WTC11 (cell line): Measurements from ENCODE around the gene GAS6. TPM values are rescaled to one million over a fixed set of nuclear protein-coding genes. Genes with fewer than 3 reads are reported as not detected.

Source experiments
- ATAC-seq: fragments of 200-7000 bp; cut with Tn5 transposase; 2 replicates; pipeline ENCODE4 v1.10.0; 2021; ENCODE audit warnings: mild to moderate bottlenecking, moderate library complexity
- CTCF ChIA-PET: fragments of 300-600 bp; sonication (Branson Sonifier 250); formaldehyde crosslinking; loops from one replicate; lab custom pipeline; 2021; ENCODE audit warnings: antibody characterized with exemption; lab: Charles Lee
- POLR2A ChIA-PET: fragments of 350-600 bp; sonication (Branson Sonifier 250); formaldehyde crosslinking; loops from one replicate; lab custom pipeline; 2021; ENCODE audit warnings: antibody characterized with exemption; lab: Charles Lee
- DNase-seq: peaks from one replicate; pipeline ENCODE4 v3.0.0; 2021; ENCODE audit warnings: low spot score
- H3K27ac Mint-ChIP-seq: 2 replicates; pipeline ENCODE4 v1.8.0; 2021; ENCODE audit warnings: mixed read lengths
- H3K27me3 Mint-ChIP-seq: 2 replicates; pipeline ENCODE4 v1.8.0; 2021; ENCODE audit warnings: low read depth, mild to moderate bottlenecking, moderate library complexity, mixed read lengths
- H3K36me3 Mint-ChIP-seq: 2 replicates; pipeline ENCODE4 v1.8.0; 2021; ENCODE audit warnings: mixed read lengths
- H3K4me1 Mint-ChIP-seq: 2 replicates; pipeline ENCODE4 v1.8.0; 2022; ENCODE audit warnings: mixed read lengths
- H3K4me3 Mint-ChIP-seq: 2 replicates; pipeline ENCODE4 v1.8.0; 2021; ENCODE audit warnings: mild to moderate bottlenecking, moderate library complexity, mixed read lengths
- H3K9me3 Mint-ChIP-seq: 2 replicates; pipeline ENCODE4 v1.8.0; 2021; ENCODE audit warnings: mixed read lengths
- ATF2 ChIP-seq: sonication (generic); formaldehyde crosslinking; IDR thresholded peaks from 2 replicates; pipeline ENCODE4 v1.8.1; 2022; ENCODE audit warnings: low read depth, missing genetic modification reagents, borderline replicate concordance
- ATF3 ChIP-seq: sonication (generic); formaldehyde crosslinking; conservative IDR thresholded peaks from 2 replicates; pipeline ENCODE4 v1.8.1; 2022; ENCODE audit warnings: mild to moderate bottlenecking, missing genetic modification reagents
- ETV6 ChIP-seq: sonication (generic); formaldehyde crosslinking; IDR thresholded peaks from 2 replicates; pipeline ENCODE4 v1.8.1; 2022; ENCODE audit warnings: mild to moderate bottlenecking, missing genetic modification reagents
- FOXK1 ChIP-seq: sonication (generic); formaldehyde crosslinking; IDR thresholded peaks from 2 replicates; pipeline ENCODE4 v1.8.0; 2022; ENCODE audit warnings: mild to moderate bottlenecking, moderate library complexity, missing genetic modification reagents
- GABPB1 ChIP-seq: sonication (generic); formaldehyde crosslinking; IDR thresholded peaks from 2 replicates; pipeline ENCODE4 v1.8.1; 2023; ENCODE audit warnings: mild to moderate bottlenecking, missing genetic modification reagents
- GTF2I ChIP-seq: fragments of 250-450 bp; sonication (Bioruptor Pico); conservative IDR thresholded peaks from 2 replicates; pipeline ENCODE4 v1.4.0; 2021; ENCODE audit warnings: mild to moderate bottlenecking
- IRF1 ChIP-seq: sonication (generic); formaldehyde crosslinking; IDR thresholded peaks from 2 replicates; pipeline ENCODE4 v1.8.0; 2023; ENCODE audit warnings: missing genetic modification reagents
- IRF2 ChIP-seq: sonication (generic); formaldehyde crosslinking; IDR thresholded peaks from 2 replicates; pipeline ENCODE4 v1.8.0; 2022; ENCODE audit warnings: low read depth, missing genetic modification reagents, borderline replicate concordance
- JAZF1 ChIP-seq: fragments of 250-450 bp; sonication (Bioruptor Pico); IDR thresholded peaks from 2 replicates; pipeline ENCODE4 v1.9.0; 2021; ENCODE audit warnings: moderate library complexity, mild to moderate bottlenecking, inconsistent platforms
- JUN ChIP-seq: sonication (generic); formaldehyde crosslinking; IDR thresholded peaks from 2 replicates; pipeline ENCODE4 v1.8.0; 2023; ENCODE audit warnings: mild to moderate bottlenecking, missing genetic modification reagents
- MAX ChIP-seq: sonication (generic); formaldehyde crosslinking; IDR thresholded peaks from 2 replicates; pipeline ENCODE4 v1.8.0; 2022; ENCODE audit warnings: mild to moderate bottlenecking, missing genetic modification reagents
- MXD4 ChIP-seq: fragments of 250-450 bp; sonication (Bioruptor Pico); IDR thresholded peaks from 2 replicates; pipeline ENCODE4 v1.8.0; 2021; ENCODE audit warnings: mild to moderate bottlenecking, moderate library complexity, borderline replicate concordance
- NFYB ChIP-seq: sonication (generic); formaldehyde crosslinking; conservative IDR thresholded peaks from 2 replicates; pipeline ENCODE4 v1.8.0; 2022; ENCODE audit warnings: low read depth, missing genetic modification reagents
- NR3C1 ChIP-seq: sonication (generic); formaldehyde crosslinking; conservative IDR thresholded peaks from 2 replicates; pipeline ENCODE4 v1.8.1; 2023; ENCODE audit warnings: low read depth, mild to moderate bottlenecking, missing genetic modification reagents
- OVOL2 ChIP-seq: fragments of 250-450 bp; sonication (Bioruptor Pico); IDR thresholded peaks from 2 replicates; pipeline ENCODE4 v1.9.0; 2021; ENCODE audit warnings: mild to moderate bottlenecking, borderline replicate concordance
- RORB ChIP-seq: fragments of 250-450 bp; sonication (Bioruptor Pico); IDR thresholded peaks from 2 replicates; pipeline ENCODE4 v1.9.0; 2021; ENCODE audit warnings: mild to moderate bottlenecking
- SMAD3 ChIP-seq: sonication (generic); formaldehyde crosslinking; IDR thresholded peaks from 2 replicates; pipeline ENCODE4 v1.8.0; 2022; ENCODE audit warnings: missing genetic modification reagents, mild to moderate bottlenecking, borderline replicate concordance
- TCF7 ChIP-seq: sonication (generic); formaldehyde crosslinking; IDR thresholded peaks from 2 replicates; pipeline ENCODE4 v1.8.0; 2022; ENCODE audit warnings: mild to moderate bottlenecking, low read depth, missing genetic modification reagents, moderate library complexity
- TEAD1 ChIP-seq: sonication (generic); formaldehyde crosslinking; IDR thresholded peaks from 2 replicates; pipeline ENCODE4 v1.8.0; 2022; ENCODE audit warnings: mild to moderate bottlenecking, missing genetic modification reagents
- TEAD4 ChIP-seq: sonication (generic); formaldehyde crosslinking; IDR thresholded peaks from 2 replicates; pipeline ENCODE4 v1.8.0; 2022; ENCODE audit warnings: mild to moderate bottlenecking, missing genetic modification reagents
- ZNF121 ChIP-seq: sonication (generic); formaldehyde crosslinking; IDR thresholded peaks from 2 replicates; pipeline ENCODE4 v1.8.0; 2023; ENCODE audit warnings: missing genetic modification reagents
- ZNF281 ChIP-seq: sonication (generic); formaldehyde crosslinking; IDR thresholded peaks from 2 replicates; pipeline ENCODE4 v1.8.0; 2023; ENCODE audit warnings: mild to moderate bottlenecking, missing genetic modification reagents
- ZNF512 ChIP-seq: sonication (generic); formaldehyde crosslinking; IDR thresholded peaks from 2 replicates; pipeline ENCODE4 v1.8.1; 2022; ENCODE audit warnings: missing genetic modification reagents, borderline replicate concordance
- total RNA-seq: library from RNA; stranded (reverse); gene quantifications from 3 replicates; pipeline ENCODE4 v1.2.3, GENCODE V29; 2021

The GAS6 gene
- total RNA-seq, 1 experiment from 2014 or later: 29.4 TPM

GRCh38 chr13:113851480-113851803 is 12.4 kb downstream of the GAS6 start:
- POLR2A ChIA-PET: no interaction called here
- DNase-seq: no peak
- TF ChIP-seq NFYB (CRISPR knock-in tag) (no peak), GTF2I (CRISPR knock-in tag) (no peak), TEAD1 (CRISPR knock-in tag) (no peak), SMAD3 (CRISPR knock-in tag) (no peak), ATF2 (CRISPR knock-in tag) (no peak), ZNF512 (CRISPR knock-in tag) (no peak), MXD4 (no peak), ZNF121 (CRISPR knock-in tag) (no peak), ZNF281 (CRISPR knock-in tag) (no peak), JAZF1 (CRISPR knock-in tag) (no peak), JUN (CRISPR knock-in tag) (no peak), IRF1 (no peak), RORB (CRISPR knock-in tag) (no peak), TEAD4 (CRISPR knock-in tag) (no peak)
- TF ChIP-seq, all 79 proteins: peak for 0
- Mint-ChIP-seq H3K9me3 (no peaks in the 10 kb centered on the region), H3K4me3 (no peak overlapping the region), H3K4me1 (peaks cover 20% of the 10 kb centered on the region), H3K27ac (no peak overlapping the region), H3K36me3 (no peaks in the 10 kb centered on the region), H3K27me3 (no peaks in the 10 kb centered on the region)
- no peak for ATAC-seq
- CTCF ChIA-PET: no interaction called here

- Mint-ChIP-seq H3K27me3 (no peaks in the 10 kb centered on the region), H3K9me3 (no peaks in the 10 kb centered on the region), H3K36me3 (no peaks in the 10 kb centered on the region; the same call in 1 of the 2 replicates)
- no peak for TF ChIP-seq SMAD3 (CRISPR knock-in tag)
- TF ChIP-seq, all 79 proteins: peak for 0
- peaks cover 20% of the 10 kb centered on the region for H3K4me1 Mint-ChIP-seq
- POLR2A ChIA-PET: no interaction called here
- CTCF ChIA-PET: no interaction called here
- no peak overlapping the region for H3K27ac Mint-ChIP-seq
- DNase-seq (no peak), ATAC-seq (no peak)
- no peak overlapping the region for H3K4me3 Mint-ChIP-seq
Observed at GRCh38 chr13:113850722-113851479, 13.0 kb downstream of the GAS6 start.

- ChIA-PET POLR2A (no interaction called here), CTCF (no interaction called here)
- no peaks in the 10 kb centered on the region for H3K27me3 Mint-ChIP-seq
- peaks cover 20% of the 10 kb centered on the region for H3K4me1 Mint-ChIP-seq
- no peak overlapping the region for H3K4me3 Mint-ChIP-seq
- no peak overlapping the region for H3K27ac Mint-ChIP-seq
- no peak for DNase-seq
- H3K36me3 Mint-ChIP-seq: no peaks in the 10 kb centered on the region; the same call in 1 of the 2 replicates
- H3K9me3 Mint-ChIP-seq: no peaks in the 10 kb centered on the region
- ATAC-seq: no peak
- no peak for TF ChIP-seq GABPB1
- TF ChIP-seq JAZF1 (CRISPR knock-in tag): no peak
- TF ChIP-seq TEAD1 (CRISPR knock-in tag): no peak
- no peak for TF ChIP-seq ETV6
- TF ChIP-seq TCF7 (CRISPR knock-in tag): no peak
- TF ChIP-seq NFYB (CRISPR knock-in tag): no peak
- TF ChIP-seq MAX: no peak
- TF ChIP-seq OVOL2 (CRISPR knock-in tag): no peak
- no peak for TF ChIP-seq IRF2 (CRISPR knock-in tag)
- no peak for TF ChIP-seq FOXK1 (CRISPR knock-in tag)
- no peak for TF ChIP-seq ATF3 (CRISPR knock-in tag)
- TF ChIP-seq NR3C1 (CRISPR knock-in tag): no peak
Observed at GRCh38 chr13:113849981-113850721, 13.7 kb downstream of the GAS6 start.
